Stromal cell of bone marrow (primary cell): Measurements from ENCODE around the gene TSC22D1.
"Not testable (repeated sequence)": the region's sequence is repeated elsewhere in the genome, so short reads cannot be mapped to it uniquely, and the experiment has no call there.

Experiments
- DNase-seq: peaks from one replicate; pipeline ENCODE4 v3.0.0-alpha.2; 2012; ENCODE audit warnings: low read depth

Gene TSC22D1

DNA sequence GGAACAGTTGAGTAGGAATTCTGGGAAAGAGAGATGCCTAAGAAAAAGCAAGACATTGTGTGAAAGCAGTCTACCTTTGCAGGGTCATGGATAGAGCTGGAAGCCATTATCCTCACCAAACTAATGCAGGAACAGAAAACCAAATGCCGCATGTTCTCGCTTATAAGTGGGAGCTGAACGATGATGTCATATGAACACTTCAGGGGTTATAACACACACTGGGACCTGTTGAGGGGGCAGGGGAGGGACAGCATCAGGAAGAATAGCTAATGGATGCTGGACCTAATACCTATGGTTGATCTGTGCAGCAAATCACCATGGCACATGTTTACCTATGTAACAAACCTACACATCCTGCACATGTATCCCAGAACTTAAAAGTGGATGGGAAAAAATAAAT, 69.9 kb downstream of the TSC22D1 start:
- no peak for DNase-seq

DNA sequence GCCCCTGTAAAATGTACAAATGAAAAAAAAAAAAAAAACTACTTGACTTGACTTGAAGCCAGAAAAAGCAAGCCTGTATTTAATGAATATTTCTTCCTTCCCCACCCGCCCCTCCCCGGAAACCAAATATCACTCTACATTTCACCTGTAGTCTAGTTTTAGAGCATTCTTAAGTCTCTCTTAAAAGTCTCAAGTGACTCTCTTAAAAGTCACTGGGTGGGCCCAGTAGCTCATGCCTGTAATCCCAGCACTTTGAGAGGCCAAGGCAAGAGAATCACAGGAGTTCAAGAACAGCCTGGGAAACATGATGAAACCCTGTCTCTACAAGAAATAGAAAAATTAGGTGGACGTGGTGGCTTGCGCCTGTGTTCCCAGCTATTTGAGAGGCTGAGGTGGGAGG, 72.0 kb downstream of the TSC22D1 start:
- DNase-seq = no peak

DNA sequence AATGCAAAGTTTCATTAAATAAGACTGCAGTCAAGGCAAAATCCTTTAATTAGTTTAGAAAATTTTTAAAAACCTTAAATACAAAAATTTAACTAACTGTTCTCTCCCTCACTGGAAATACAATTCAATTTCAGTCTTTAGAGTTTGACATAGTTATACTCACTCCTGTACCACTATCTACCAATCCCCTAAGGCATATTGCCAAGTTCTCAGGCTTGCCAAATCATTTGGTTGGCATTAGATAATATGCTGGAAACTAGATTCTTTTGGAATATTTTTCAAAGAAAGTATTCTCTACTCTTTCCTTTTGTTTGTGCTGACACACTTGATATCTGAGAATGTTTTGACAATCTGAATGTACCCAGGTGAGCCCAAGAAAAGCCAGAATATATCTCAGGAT, 77.2 kb downstream of the TSC22D1 start:
- no peak for DNase-seq

DNA sequence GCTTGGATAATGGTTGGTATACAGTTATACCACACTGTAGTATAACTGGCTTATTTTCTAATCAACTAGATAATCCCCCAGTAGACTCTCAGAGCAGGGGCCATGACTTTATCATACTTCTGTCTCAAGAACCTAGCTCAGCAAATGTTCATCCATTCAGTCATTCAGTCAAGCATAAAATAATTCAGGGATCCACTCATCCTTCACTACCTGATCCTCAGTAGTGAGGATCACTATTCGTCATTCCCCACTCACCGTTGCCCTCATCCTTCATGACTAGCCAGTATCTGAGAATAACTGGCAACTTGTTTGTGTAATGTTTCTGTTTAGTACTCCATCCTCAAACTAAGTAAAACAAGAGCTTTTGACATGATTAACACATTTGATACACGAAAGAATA, 77.6 kb downstream of the TSC22D1 start:
- DNase-seq = no peak

- DNase-seq = no peak
These were observed 78.3 kb downstream of the TSC22D1 start for GRCh38 chr13:44497801-44498200.

- no peak for DNase-seq
These were observed 82.8 kb downstream of the TSC22D1 start for GRCh38 chr13:44493213-44493812.

DNA sequence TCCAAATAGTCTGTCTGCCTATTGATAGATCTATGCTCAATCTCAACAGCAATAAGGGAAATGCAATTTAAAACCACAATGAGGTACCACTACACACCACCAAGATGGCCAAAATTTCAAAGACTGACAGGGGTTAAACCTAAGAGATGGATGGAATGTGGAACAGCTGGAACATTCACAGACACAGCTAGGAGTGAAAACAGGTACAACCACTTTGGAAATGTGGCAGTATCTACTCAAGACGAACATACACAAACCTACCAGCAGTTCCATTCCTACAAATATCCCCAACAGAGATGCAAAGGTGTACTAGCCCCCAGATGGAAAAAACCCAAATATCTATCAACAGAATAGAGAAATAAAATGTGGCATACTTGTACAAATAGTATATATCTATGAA, 86.4 kb downstream of the TSC22D1 start:
- DNase-seq = no peak

DNA sequence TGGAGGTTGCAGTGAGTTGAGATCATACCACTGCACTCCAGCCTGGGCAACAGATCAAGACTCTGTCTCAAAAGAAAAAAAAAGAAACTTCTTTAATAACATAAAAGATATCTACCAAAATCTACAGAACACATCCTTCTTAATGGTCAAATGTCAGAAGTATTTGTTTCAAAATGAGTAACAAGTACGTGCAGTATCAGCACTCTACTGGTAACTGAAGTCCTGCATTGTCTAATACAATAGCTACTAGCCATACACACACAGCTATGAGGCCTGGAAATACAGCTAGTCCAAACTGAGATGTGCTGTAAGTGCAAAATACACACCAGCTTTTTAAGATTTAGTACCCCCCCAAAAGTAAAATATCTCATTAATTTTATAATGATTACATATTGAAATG, 88.1 kb downstream of the TSC22D1 start:
- DNase-seq = no peak

GRCh38 chr13:44484562-44485138, 91.5 kb downstream of the TSC22D1 start:
- DNase-seq = no peak

DNA sequence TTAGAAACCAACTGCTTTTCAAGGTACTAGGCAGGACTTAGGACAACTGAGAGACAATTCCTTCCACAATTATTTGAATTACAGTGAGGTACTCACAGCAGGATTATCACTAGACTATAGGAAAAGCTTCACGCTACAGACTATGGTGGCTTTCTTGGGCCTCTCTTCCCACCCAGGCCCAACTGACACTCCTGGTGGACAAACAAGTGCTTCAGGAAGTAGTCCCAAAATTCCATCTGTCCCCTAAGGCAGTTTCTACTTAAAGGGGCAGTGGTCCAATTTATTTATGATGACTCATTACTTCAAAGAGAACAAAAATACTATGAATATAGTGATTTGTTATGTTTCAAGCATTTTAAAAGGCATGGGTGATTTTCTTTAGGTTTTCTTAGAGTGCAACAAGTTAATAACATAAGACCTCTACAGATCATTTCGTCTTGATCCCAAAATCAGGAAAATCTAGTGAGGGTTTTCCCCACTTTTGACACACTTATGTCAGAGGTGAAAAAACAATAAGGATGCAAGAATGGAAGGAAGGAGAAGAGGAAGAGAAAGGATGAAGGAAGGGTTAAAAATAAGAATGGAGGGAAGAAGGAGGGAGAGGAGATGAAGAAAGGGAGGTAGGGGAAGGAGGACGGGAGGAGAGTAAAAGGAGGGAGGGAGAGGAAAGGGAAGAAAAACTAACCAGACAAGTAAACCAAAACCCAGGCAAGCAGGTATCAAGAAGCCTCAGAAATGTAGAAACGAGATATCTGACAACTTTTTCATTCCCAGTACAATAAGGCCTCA, 101.8 kb downstream of the TSC22D1 start:
- no peak for DNase-seq

GRCh38 chr13:44471686-44472085, 104.4 kb downstream of the TSC22D1 start:
- DNase-seq = no peak

- DNase-seq = peak; percentile 17
These were observed 105.2 kb downstream of the TSC22D1 start for GRCh38 chr13:44470638-44471562.

DNA sequence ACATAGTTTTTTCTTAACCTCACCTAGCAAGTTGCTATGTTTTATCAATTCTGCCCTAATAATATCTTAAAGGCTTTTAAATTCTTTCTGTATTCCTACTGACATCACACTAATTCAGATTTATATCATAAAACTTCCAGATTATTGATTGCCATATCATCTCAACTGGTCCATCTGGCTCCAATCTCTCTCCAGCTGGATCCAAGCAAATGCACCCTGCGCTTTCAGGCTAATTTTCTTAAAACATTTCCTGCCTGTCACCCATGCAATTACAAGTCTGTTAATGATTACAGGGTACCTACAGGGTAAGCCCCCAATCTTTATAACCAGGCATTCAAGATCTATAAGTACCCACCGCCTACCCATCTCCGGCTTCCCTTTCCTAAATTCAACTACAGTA, 107.3 kb downstream of the TSC22D1 start:
- no peak for DNase-seq

DNA sequence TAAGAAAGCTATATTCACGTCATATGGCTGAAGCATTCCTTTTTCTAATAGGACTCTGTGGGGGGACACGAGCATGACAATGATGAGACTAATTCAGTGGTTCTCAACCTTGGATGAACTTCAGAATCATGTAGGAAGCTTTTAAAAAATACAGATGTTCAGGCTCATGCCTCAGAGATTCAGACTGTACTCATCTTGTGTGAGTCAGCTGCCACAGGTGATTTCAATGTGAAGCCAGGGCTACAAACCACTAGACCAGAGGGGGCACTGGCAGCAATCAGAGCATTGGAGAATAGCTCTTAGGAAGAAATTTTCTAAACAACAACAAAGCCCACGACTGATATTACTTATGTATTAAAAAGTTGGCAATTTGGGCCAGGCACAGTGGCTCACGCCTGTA, 110.8 kb downstream of the TSC22D1 start:
- no peak for DNase-seq

GRCh38 chr13:44464471-44464870, 111.7 kb downstream of the TSC22D1 start:
- DNase-seq = no peak

DNA sequence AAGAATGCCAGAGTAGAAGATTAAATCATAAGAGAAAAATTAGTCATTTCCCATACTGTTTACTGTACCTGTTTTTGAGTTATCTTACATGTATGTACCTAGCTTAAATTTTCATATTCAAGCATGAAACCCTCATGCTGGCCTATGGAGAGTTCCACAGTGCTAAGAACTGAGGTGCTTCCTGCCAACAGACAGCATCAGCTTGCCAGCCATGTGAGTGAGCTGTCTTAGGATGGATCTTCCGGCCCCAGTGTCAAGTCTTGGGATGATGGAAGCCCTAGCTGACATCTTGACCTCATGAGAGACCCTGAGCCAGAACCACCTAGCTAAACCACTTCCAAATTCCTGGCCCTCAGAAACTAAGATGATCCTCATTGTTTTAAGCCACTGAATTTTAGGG, 112.4 kb downstream of the TSC22D1 start:
- DNase-seq = no peak

GRCh38 chr13:44459674-44460073, 116.5 kb downstream of the TSC22D1 start:
- no peak for DNase-seq

DNA sequence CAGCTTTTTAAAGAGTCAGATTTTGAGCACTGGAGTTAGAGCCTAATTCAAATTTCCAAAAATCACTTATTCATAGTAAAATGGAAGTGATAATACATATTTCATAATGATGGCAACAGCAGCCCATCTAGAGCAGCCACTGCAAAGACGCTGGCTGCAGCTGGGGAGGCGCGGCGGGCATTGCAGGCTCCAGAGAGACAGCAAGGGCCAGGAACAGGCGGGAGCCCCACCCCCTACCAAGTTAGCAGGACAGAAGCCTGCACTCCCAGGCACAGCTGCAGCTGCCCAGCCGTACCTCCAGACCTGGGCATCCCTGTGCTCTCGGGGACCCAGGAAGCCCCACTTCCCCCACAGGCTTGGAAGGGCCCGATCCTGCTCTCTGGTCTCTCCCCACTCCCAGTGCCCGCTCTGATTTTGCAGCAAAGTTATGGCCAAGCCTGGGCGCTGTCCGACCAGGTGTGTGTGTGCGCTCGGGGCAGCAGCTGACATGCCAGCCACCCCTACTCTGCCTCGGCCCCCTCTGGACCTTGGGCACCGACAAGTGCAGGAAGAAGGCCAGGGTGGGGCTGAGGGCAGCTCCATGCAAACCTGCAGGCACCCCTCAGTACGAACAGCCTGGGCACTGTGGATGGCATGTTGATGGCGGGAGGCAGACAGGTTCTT, 117.7 kb downstream of the TSC22D1 start:
- DNase-seq = no peak

DNA sequence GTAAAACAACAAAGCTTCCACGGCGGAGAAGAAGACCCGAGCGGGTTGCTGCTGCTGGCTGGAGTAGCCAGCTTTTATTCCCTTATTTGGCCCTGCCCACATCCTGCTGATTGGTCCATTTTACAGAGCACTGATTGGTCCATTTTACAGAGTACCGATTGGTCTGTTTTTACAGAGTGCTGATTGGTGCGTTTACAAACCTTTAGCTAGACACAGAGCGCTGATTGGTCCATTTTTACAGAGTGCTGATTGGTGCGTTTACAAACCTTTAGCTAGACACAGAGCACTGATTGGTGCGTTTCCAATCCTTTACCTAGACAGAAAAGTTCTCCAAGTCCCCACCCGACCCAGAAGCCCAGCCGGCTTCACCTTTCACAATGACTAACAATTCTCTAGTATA, 119.9 kb downstream of the TSC22D1 start:
- not testable (repeated sequence) for DNase-seq

- no peak for DNase-seq
These were observed 120.4 kb downstream of the TSC22D1 start for GRCh38 chr13:44455769-44456168.

DNA sequence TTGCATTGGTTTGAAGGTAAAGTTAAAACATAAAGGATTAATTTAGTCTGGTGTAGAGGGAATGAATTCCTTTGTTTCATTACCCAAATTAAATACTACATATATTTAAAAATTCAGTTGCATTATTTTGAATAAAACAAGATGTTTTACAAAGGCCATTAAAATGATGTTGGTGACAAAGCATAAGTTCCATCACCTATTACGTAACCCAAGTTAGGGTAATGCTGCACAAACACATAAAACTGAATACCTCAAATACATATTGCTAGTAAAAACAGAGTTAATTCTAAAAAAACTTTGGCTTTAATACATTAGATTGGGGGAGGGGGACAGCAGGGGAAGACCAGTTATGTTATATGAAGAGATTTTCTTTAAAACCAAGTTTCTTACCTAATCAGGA, 122.2 kb downstream of the TSC22D1 start:
- no peak for DNase-seq

DNA sequence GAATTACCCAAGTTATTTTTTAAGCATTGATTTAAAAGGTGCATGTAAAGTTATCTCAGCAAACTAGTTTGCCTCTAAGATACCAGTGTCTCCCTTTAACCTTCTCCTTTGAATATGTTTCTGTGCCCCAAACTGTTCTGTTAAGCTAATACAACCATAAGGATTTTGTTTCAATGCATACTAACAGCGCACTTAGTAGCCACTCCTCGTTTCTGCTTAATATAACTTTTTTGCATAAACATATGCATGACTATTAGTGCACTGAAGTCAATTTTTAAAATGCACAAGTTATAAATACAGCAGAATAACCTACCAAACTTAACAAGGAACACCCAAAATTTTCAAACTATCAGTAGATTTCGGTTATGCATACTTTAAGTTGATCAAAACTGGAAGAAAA, 123.1 kb downstream of the TSC22D1 start:
- DNase-seq = no peak
